HG03520 (cell line): ENCODE measurements around the gene EXOSC2.
A peak's percentile ranks its signal among the peaks of the same experiment; 100 is the strongest.

Experiments
- ATAC-seq: cut with Tn5 transposase; IDR thresholded peaks from one replicate; pipeline ENCODE4 v1.9.1; 2021; ENCODE audit warnings: mild to moderate bottlenecking, moderate library complexity; ENCODE audit not compliant: unreplicated experiment

Gene EXOSC2

DNA sequence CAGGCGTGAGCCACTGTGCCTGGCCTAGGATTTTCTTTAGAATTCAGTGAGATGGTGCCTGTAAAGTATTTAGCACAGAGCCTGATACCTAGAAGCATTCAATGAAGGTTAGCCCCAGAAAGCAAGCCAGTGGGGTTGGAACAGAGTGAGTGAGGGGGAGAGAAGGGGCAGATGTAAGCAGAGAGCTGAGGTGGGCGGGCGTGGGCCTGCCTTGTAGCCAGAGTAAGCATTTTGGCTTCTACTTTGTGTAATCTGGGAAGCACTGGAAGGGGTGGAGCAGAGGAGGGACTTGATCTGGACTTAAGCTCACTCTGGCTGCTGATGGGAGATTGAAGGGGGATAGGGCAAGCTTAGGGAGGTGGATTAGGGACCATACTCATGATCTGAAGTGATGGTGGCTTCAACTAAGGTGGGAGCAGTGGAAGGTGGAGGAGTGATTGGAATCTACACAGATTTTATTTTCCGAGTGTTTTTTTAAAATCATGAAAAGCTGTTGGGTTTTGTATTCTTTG is 2.6 kb downstream of the EXOSC2 start:
- ATAC-seq, result no peak

DNA sequence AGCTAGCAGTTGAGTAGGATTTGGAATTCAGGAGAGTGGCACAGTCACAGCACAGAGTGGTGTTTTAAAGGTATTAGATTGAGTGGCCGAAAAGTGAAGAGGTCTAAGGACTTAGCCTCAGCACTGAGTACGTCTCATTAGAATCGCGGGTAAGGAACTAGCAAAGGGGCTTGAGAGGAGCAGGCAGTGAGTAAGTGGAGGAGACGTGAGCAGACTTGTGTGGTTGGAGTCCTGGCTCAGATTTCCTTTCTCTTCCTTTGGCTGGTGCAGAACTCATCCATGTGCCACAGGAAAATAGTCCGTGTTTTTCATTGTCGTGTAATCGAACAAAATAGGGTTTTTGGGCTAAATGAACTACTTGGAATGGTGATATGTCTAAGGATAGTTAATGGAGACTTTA is 3.4 kb downstream of the EXOSC2 start:
- no peak for ATAC-seq

DNA sequence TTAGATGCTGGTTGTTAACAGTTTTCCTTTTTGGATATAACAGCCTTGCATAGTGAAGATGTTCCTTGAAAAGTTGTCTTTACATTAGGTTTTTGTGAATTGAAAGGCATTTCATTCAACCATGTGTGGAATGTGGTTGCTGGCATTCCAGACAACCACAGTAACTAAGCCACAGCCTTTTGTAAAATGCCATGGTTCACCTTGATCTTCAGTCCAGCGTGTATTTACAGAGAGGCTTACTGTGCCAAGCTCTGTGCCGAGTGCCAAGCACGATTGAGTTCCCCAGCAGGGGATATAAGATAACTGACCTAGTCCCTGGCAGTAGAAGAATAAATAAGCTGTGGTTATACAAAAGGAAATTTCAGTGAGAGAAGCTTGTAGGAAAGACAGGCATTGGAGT is 4.9 kb downstream of the EXOSC2 start:
- ATAC-seq, result no peak

DNA sequence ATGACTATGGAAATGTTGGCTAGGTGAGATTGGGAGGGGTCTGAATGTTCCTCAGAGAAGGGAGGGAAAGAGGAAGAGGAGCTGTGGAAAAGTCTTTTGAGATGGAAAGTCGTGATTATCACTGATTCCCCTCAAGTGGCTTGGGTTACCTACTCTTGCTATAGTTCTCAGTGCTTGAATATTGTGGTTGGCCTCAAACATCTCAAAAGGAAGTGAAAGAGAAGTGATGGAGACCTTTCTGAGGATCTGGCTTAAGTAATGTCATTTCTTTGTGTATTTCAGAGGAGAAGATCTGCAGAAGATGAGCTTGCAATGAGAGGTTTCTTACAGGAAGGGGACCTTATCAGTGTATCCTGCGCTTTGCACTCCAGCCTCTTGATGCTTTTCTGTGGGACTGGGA is 5.5 kb downstream of the EXOSC2 start:
- no peak for ATAC-seq

DNA sequence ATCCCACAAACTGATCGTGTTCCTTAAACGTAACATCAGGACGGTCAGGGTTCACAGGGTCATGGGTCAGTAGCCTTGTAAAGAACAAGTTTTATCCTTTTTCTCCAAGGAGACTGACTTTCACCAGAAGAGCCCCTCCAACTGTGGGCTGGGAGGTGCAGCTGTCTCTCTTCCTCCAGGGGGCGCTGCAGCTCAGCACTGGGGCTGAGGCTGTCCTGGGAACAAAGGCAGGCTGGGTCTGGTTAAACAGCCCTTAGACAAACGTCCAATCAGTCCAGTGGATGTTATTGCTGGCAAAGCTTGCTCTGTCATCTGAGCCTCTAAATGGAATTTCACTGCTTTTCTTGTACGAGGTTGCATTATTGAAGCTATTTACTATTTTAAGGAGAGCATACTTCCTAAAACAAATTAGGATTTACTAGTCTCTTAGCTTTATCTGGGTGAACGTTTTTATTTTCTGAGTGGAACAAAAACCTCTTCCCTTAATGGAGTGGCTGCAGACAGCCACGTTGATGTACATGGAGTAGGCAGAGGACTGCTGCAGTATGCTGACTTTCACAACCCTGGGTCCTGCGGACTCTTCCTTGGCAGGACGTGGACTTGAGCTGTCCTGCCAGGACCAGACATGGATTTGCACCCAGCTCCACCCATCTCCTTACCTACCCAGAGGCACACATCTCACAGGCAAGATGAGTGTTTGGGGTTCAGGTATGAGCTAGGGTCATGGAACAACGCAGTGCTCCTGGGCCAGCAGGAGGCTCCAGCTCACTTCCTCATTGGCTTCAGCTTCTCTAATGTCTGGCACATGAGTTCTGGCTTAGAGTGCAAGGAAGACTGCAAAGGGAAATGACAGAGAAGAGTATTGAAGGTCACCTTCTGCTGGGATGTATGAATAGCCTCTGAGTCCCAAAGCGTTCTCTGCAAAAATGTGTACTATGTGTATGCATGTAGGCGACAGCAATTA is 7.8 kb downstream of the EXOSC2 start:
- no peak for ATAC-seq

DNA sequence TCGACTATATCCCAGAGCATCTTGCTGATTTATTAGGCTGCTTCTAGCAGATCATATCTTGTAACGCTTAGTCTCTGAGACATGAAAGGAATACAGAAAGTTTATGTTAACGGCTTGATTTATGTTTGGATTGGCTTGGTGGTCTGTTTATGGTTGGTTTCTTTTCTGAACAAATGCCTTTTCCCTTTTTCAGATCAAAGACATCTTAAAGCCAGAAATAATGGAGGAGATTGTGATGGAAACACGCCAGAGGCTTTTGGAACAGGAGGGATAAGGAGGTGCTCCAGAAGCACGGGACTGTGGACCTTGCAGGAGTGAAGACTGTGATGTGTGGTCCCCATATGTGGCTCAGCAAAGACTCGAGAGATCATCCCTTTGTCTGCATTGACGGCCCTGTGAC is 9.9 kb downstream of the EXOSC2 start:
- no peak for ATAC-seq

DNA sequence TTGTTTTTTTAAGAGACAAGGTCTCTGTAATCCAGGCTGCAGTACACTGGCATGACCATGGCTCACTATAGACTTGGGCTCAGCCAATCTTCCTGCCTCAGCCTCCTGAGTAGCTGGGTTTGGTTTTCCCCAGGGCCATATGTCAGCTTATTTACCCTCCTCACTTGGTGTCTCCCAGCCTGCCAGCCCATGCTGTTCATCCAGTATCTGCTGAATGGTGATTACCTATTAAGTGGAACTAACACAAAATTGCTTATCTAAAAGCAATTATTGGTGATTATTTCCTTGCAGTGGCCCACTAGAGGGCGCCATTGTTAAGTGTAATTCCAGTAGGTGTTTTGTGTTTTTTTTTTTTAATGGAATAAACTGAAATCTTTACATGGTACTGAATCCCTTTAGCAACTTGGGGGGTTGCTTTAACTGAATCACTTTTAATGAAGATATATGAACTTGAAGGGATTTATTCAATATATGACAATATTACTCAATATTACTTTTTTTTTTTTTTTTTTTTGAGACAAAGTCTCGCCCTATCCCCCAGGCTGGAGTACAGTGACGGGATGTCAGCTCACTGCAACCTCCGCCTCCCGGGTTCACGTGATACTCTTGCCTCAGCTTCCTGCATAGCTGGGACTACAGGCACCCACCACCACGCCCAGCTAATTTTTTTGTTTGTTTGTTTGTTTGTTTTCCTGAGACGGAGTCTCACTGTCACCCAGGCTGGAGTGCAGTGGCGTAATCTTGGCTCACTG is 13.8 kb downstream of the EXOSC2 start:
- no peak for ATAC-seq

DNA sequence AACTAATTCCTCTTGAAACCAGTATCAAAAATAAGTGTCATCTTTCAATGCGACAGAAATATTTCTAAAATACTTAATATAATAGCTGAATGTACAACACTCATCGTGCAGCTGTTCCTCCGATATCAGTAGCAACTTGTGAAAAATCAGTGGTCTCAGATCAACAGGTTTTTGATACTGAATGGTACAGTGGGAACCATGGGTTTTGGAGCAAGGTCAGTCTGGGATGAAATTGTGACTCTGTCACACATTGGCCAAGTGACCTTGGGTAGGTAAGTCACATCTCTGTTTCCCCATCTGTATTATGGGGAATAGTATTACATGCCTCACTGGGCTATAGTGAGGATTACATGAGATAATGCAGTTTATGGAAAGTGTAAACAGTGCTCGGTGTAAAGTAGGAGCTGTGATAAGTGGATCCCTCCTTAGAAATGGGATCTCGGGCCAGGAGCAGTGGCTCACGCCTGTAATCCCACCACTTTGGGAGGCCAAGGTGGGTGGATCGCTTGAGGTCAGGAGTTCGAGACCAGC is 17.3 kb downstream of the EXOSC2 start:
- no peak for ATAC-seq

DNA sequence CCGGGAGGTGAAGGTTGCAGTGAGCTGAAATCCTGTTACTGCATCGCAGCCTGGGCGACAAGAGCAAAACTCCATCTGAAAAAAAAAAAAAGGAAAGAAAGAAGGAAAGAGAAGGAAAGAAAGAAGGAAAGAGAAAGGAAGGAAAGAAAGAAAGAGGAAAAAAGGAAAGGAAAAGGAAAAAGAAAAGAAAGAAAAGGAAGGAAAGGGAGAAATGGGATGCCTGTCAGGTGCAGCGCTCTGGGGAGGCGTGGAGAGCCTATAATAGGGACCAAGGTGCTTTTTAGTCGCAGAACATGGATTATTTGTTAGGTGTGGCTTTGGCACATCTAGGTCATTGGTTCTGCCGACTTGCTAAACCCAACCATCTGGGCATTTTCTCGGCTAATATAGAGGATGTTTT is 17.9 kb downstream of the EXOSC2 start:
- no peak for ATAC-seq

DNA sequence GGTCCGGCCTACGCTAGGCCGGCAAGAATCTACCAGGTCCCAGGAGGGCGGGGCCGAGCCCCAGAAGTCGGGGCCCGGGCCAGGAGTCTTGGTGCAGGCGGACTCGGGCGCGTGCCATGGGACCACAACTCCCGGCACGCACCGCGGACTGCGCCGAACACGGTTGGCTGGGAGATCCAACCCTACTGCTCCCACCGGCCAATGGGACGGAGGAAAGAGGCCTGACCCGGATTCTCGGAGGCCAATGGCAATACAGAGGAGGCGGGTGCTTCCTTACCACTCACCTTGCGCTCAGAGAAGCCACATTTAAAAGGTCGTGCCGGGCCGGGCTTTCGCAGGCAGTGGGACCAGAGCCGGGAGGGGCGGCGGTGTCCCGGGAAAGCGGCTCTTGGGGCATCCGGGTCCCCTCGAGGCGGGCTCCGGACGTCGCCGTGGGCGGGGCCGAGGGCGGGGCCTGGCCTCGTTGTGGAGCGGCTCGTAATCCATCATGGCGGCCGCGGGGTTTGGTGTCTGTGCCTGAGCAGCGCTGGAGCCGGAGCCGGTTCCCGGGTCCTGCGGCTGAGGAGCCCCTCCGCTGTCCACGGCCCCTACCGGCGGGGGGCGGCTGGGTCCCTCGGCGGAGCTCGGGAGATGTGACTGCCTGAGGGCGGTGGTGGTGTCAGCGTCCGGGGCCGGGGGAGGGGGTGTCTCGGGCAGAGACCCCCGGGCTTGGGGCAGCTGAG is 19.1 kb downstream of the EXOSC2 start:
- ATAC-seq, result peak; percentile 95

DNA sequence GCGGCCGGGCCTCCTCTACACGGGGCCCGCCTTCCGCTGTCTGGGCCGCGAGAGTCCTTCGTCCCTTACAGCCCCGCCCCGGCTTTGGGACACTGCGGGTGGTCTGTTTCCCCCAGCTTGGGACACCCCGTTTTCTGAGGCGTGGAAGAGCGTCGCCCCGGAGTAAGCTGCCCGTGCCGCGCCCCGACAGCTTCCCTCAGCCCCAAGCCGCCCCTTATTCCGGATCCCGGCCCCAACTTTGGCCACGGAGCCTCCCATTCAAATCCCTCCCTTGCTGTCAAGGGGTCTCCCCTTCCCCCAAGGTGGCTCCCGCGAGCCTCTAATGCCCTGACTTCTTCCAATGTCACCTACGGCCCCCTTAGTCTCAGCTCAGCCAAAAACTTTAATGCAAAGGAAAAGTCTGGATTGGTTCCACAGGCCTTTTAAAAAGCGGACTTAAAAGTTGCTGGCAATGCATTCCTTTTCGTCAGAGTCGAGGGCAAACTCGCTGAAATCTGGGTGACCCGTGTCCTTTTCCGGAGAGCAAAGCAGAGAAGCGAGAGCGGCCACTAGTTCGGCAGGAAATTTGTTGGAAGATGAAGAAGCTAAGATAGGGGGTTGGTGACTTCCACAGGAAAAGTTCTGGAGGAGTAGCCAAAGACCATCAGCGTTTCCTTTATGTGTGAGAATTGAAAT is 19.8 kb downstream of the EXOSC2 start:
- no peak for ATAC-seq

DNA sequence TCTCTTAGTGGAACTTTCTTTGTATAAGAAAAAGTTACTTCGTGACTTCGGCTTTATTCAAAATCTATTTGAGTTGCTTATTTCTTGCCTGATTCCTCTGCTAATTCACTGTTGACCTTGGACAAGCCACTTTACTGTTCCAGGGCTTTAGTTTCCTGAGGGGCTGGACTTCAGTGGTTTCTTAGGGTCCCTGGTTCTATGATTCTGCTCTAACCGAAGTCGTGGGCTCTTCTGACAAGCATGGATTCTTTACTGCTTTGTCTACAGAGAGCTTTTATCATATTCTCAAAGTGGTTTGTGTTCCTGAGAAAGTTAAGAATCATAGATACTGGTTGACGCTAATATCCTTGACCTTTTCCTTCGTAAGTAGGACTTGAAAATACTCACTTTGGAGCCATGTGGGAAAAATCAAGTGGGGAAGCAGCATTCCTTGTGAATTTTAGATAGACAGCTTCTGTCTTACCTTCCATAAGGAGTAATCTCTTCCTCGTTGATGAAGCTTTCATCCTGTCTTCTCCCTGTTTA is 21.1 kb downstream of the EXOSC2 start:
- no peak for ATAC-seq

DNA sequence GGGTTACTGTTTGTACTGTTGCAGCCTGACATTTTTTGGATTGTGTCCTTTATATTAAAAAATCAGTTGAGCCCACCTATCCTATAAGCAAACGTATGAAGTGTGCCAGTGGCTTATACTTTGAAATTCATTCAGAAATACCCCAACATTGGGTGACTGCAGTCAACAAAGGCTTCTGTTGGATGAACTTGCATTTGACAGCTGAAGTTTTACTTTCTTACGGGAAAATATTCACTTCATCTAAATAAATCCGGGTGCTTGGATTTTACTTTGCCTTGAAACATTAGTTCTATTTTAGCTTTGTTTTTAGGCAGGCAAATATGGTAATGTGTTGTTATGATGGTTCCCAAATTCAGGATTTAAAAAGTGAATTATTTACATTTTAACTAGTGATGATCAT is 21.7 kb downstream of the EXOSC2 start:
- ATAC-seq, result no peak

DNA sequence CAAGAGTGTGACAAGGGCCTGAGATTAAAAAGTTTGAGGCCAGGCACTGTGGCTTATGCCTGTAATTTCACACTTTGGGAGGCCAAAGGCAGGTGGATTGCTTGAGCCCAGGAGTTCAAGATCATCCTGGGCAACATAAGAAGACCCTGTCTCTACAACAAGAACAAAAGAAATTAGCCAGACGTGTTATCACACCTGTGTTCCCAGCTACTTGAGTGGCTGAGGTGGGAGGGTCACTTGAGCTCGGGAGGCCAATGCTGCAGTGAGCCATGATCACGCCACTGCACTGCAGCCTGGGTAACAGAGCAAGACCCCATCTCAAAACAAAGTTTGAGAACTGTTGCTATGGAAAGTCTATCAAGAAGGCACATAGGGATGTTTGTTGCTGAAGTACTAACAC is 25.0 kb downstream of the EXOSC2 start:
- ATAC-seq, result no peak

DNA sequence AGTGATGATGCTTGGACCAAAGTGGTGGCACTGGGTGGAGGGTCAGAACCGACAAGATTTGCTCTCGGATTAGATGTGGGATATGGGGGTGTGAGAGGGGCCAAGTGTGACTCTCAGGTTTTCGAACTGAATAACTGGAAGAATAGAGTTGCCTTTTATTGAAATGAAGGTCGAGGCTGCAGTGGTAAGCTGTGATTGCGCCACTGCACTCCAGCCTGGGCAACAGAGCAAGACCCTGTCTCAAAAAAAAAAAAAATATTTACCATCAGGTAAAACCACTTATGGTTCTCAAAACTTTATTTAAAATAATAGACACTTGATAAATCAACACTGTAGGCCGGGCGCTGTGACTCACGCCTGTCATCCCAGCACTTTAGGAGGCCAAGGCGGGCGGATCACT is 27.2 kb downstream of the EXOSC2 start:
- no peak for ATAC-seq

DNA sequence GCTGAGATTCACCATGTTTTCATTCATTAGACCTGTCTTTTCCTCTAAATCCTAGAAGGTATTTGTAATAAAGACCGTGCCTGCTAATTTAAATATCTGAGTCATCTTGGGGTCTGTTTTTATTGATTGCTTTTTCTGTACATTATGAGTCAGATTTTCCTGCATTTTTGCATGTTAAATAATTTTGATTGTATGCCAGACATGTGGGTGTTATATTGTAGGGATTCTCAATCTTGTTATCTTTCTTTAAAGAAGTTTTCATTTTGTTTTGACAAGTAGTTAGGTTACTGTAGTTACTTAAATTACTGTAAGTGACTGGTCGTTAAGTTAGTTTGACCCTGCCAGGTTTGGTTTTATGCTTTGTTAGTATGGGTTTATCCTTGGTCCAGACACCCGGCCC is 35.1 kb downstream of the EXOSC2 start:
- ATAC-seq, result no peak

DNA sequence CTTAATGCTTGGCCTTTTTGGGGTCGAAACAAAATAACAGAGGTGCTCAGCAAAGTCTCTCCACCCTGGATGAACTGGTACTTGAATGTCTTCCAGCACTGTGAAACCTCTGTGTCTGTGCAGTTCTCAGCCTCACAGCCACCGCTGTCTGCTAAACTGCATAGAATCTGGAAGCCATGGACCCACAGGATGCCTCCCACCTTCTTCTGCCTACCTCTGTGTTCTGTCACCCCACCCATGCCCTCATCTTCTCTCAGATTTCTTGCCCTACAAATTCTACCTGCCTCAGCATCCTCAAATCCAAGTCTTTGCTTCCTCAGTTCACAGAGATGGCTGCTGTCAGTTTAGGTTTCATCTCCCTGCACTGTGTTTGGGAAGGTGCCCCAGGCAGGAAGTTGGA is 35.6 kb downstream of the EXOSC2 start:
- no peak for ATAC-seq

DNA sequence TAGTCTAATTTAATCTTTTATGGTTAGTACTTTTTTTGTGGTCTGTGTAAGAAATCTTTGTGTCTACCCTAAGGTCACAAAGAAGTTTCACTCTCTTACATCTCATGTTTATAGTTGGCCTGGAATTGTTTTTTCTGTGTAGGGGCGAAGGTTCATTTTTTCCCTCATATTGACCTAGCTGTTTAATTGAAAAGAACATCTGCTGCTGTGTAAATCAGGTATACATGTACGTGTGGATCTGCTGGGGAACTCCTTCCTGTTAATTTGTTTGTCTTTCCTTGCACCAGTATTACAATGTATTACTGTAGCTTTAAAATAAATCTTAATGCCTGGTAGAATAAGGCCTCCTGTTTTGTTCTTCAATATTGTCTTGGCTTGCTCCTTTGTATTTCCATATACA is 37.8 kb downstream of the EXOSC2 start:
- ATAC-seq, result no peak

DNA sequence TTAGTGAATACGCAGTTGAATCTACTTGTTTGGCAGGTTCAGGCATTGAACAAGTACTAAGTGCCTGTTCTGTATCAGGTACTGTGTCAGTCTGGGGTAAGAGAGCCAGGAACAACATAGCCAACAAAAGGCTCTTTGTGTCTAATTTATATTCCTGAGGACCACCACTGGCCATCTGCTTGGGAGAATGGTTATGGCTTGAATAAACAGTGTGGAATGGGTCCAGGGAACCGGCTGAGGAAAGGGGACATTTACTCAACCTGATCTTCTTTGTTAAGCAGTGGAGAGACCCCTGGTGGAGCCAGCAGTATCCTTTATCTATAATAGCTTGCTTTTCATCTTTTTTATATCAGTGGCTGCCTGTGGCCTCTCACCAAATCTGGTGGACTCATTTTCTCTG is 38.6 kb downstream of the EXOSC2 start:
- no peak for ATAC-seq

DNA sequence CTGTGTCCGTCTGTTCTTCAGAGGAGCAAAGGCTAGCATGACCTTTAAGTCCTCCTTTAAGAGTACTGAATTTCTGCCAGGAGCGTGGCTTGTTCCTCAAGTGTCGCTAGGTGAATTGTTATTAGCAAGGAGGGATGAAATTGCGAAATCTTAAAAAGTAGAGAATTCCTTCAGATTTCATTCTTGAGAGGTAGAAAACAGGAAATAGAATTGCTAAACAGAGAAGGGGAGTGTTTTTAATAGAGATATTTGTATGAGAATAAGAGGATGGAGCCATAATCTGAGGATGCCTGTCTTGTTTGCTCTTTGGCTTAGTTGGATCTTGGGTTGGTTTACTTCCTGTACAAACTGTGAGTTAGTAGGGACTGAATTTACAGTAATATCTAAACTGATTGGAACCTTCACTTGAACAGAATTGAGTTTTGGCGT is 39.2 kb downstream of the EXOSC2 start:
- ATAC-seq, result no peak
